Kidney glomerular epithelial cell (primary cell): ENCODE data around the gene SPEM3.
"Not testable (repeated sequence)": the region's sequence is repeated elsewhere in the genome, so short reads cannot be mapped to it uniquely, and the experiment has no call there.

Source experiments
- DNase-seq: peaks from one replicate; lab custom pipeline; 2025; lab: John Stamatoyannopoulos, UW

Gene SPEM3

DNA sequence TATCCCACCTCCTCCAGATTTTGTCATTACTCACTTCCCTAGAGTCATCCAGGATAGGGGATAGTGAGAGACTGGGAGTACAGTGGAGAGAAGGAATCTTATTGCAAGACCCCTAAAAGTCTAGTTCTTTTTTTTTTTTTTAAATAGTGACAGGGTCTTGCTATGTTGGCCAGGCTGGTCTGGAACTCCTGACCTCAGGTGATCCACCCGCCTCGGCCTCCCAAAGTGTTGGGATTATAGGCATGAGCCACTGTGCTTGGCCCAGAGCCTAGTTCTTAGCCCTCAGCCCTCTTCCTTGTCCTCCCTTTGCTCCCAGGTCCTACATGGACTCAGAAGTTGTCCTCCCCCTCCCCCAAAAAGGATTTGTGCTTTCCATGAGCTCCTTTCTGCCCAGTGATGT, 13.5 kb downstream of the SPEM3 start:
- no peak for DNase-seq

DNA sequence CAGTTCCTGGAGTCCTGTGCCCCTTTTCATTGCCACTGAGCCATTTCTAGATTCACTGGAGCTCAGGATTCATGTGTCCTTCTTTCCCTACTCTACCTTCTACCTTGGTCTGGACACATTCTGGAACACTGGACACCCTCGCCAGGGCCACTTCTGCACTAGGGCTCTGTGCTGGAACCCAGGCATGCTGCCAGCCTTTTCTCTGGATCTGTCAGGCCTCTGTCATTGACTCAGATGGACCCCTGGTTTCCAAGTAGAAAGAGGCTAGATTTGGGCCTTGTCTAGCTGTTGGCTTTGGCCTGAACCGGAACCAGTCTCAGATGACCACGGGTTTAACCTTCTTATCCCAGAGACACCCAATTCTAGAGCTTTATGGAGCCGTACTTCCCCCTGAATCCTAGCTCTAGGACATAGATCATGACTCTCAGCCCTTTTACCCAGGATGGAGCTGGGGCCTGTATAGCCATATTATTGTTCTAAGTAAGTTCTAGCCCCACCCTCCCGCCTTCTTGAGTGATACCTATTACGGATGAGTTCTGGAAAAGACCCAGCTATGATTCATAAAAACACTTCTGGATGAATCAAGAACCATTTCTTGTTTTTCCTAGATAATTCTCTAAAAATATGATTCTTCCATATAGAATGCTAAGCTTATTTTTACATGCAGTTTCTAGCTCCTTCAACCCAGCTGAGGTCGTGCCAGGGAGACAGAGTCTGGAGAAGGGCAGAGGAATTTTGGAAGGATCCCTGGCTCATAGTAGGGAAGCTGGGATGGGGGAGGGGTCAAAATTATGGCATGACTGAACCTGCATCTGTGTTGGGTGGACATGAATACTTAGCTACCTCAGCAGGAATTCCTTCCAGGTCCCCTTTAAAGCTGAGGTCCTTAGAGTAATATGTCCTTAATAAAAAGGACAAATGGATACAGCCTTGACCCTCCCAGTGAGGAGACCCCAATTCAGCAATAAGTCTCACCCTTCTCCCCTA, 15.1 kb downstream of the SPEM3 start:
- no peak for DNase-seq

- DNase-seq: no peak
Observed at GRCh38 chr17:7444682-7445618, 16.3 kb downstream of the SPEM3 start, which contains the start of gene CHRNB1. CHRNB1 (plus strand) TSS chr17:7445061; CDS start chr17:7445128, 67 bp downstream.

GRCh38 chr17:7445619-7445968, 16.9 kb downstream of the SPEM3 start:
- no peak for DNase-seq

DNA sequence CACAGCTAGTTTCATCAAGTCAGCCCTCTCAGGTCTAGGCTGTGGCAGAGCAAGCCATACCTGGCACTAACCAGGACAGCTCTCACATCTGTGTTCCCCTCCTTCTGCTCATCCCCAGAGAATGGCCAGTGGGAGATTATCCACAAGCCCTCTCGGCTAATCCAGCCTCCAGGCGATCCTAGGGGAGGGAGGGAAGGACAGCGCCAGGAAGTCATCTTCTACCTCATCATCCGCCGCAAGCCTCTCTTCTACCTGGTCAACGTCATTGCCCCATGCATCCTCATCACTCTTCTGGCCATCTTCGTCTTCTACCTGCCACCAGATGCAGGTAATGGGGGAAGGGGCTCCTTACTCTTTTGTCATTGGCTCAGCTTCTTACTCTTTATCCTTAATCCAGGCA, 19.8 kb downstream of the SPEM3 start:
- no peak for DNase-seq

DNA sequence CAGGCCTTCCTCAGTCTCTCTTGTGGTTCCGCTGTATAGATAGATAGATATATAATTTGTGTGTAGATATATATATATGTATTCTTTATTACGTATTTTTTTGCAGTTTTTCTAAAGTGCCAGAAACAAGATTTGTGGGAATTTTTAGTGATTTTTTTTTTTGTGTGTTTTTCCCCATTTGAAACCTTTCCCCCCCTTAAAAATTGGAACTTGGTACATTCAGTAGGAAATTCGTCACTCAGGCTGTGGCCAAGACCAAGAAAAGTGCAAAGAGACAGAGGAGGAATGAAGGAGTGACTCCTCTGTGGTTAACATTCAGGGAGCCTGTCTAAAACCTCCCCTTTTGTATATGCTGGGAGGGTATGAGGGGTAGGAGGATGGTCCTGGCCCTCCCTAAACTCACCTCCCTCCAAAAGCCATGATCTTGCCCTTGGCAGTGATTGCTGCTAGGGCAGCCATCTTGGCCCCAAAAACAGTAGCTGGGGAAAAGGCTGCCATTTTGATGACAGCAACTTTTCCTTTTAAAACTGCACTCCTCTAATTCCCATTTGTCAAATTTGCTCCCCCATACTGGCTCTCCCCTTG, 31.4 kb downstream of the SPEM3 start:
- no peak for DNase-seq

DNA sequence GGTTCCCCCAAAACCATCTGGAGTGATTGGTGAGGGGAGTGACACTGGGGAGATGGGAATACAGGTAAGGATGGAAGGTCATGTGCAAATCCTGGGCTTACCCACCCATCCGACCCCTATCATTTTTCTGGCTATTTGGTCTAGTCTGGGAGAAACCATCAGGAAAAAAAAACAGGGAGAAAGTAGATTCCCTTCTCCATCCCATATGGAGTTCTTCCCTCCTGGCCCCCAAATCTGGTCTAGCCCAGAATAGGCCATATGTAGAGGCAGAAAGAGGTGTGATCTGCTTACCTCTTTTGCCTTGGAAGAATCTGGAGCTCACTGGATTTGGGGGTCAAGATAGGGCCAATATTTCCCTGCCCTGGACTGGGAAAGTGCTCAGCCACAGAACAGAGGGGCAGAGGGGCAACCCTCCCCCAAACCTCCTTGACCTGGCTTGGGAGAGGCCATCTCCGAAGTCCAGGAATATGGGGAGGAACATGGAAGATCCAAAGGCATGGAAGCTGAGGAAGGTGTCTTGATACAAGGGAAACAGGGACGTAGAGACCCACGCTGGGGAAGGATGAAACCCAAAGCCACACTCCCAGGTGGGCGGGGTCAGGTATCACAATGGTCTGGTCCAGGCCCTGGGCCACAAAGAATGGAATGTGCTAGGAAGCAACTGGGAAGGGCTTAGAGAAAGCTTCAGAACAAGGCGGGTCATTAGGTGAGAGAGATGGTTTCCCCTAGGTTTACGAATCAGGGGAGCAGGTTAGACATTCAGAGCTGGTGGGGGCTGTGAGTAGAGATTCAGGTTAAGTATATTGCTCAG, 32.4 kb downstream of the SPEM3 start:
- DNase-seq: no peak

GRCh38 chr17:7462474-7463371, 34.1 kb downstream of the SPEM3 start:
- DNase-seq: no peak

- DNase-seq: no peak
Observed at GRCh38 chr17:7463372-7463846, 34.8 kb downstream of the SPEM3 start.

DNA sequence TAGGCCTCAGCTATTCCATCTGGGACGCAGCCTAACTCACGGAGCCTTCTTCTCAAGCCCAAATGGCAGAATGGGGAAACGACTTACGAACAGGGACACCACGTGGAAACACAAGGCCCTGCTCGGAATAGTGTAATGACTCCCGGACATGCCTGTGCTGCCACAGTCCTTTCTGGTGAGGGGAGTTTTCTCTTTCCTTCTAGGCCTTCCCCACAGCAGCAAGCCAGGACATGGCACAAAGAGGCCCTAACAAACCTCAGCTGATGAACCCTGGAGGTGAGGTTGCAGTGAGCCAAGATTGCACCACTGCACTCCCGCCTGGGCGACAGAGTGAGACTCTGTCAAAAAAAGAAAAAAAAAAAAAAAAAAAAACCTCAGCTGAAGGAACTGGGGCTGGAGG, 35.4 kb downstream of the SPEM3 start:
- no peak for DNase-seq

DNA sequence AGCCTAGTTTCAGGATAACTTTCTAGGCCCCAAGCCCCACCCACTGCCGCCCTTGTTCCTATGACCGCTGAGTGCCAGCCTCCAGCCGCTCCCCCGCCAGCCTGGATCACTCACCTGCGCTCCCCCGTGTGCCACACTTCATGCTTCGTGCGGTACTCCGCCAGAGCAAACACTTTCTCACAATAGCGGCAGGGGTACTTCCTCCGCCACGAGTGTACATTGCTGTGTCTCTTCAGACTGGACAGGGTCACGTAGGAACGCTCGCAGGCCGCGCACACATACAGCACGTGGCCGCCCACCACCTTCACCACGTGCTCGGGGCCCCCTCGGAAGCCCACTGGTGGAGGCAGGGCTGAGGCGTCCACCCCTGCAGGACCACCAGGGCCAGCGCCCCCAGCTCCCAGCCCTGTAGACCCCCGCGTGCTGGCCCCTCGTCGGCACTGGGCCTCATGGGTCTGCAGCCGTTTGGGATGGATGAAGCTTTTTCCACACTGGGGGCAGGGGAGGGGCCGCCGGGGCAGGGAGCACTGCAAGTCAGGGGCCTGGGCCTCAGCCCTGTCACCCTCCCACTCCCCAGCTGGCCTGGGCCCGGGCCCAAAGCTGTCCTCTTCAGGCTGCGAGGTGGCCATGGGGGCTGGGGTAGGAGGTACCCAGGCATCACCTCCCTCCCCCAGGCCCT, 37.1 kb downstream of the SPEM3 start:
- no peak for DNase-seq

DNA sequence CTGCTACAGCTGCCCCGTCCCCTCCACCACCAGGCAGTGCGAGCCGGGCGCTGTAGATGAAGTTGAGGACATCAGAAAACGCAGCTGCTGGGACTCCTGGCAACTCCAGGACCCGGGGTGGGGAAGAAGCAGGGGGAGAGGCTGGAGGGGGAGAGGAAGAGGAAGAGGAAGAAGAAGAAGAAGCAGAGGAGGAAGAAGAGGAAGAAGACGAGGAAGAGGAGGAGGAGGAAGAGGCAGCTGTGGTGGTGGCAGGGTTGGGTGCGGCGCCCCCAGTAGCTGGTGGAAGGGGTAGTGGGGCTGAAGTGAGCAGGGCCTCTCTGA, 37.6 kb downstream of the SPEM3 start:
- no peak for DNase-seq

DNA sequence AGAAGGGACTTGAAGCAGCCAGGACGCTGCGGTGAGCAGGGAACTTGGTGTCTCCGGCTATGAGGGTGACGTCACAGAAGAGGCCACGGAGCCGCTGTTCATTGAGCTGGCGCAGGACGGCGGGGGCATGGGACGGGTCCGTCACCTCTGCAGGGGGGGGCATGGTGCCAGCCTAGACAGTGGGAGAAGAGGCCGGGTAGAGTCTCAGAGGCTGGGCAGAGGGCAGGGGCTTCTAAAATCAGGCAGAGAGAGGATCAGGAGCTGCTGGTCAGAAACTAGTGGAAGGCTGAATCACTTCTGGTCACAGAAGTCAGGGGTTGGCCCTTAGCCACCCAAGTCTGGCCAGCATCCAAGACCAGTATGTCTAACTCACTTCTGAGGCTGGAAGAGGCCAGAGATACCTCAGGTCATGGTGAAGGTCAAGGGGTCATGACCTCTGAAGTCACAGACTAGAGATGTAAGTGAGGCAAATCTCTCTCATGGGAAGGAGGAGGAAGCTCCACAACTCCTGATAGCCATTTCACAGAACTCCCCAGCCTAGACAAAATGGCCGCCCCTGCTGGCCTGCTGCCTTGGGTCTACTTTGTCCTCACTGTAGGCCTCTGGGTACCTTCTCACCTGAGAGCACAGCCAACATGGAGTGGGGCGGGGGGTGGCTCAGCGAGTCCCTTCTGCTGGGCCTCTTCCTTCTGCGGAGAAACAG, 38.1 kb downstream of the SPEM3 start:
- DNase-seq: peak; percentile 28

- no peak for DNase-seq
Observed at GRCh38 chr17:7467498-7467897, 38.8 kb downstream of the SPEM3 start.

GRCh38 chr17:7468290-7468689, 39.6 kb downstream of the SPEM3 start:
- DNase-seq: no peak

GRCh38 chr17:7468804-7469389, 40.2 kb downstream of the SPEM3 start:
- no peak for DNase-seq

DNA sequence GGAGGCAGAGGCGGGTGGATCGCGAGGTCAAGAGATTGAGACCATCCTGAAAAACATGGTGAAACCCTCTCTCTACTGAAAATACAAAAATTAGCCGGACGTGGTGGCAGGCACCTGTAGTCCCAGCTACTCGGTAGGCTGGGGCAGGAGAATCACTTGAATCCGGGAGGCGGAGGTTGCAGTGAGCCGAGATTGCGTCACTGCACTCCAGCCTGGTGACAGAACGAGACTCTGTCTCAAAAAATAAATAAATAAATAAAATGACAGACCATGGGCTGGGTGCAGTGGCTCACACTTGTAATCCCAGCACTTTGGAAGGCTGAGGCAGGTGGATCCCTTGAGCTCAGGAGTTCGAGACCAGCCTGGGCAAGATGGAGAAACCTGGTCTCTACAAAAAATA, 41.2 kb downstream of the SPEM3 start:
- not testable (repeated sequence) for DNase-seq

- not testable (repeated sequence) for DNase-seq
Observed at GRCh38 chr17:7470457-7470973, 41.9 kb downstream of the SPEM3 start.

DNA sequence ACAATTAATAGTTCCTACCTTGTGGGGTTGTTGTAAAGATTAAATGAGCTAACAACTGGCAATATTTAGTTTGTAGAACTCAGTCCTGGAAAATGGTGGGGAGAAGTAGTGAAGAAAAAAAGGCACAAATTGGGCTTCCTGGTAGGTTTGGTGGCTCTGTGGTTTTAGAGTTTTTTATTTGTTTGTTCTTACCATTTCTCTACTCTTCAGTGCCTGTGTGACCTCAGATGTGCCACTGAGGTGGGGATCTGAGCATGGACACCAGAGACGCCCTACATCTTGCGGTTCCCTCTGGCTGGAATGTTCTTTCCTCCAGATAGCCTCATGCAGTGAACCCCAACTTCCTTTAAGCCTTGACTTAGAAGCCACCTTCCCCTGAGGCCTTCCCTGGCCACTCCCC, 43.1 kb downstream of the SPEM3 start:
- no peak for DNase-seq
